NCI-H2081 (cell line): Measurements from ENCODE around the gene SPOCK1.
"Not testable (repeated sequence)": the region's sequence is repeated elsewhere in the genome, so short reads cannot be mapped to it uniquely, and the experiment has no call there.

Experiments
- DNase-seq, 2 experiments: peaks; one replicate each; lab custom pipeline; 2025; lab: John Stamatoyannopoulos, UW

SPOCK1 gene

GRCh38 chr5:137263371-137264005, 235.6 kb downstream of the SPOCK1 start:
- no peak for DNase-seq

- DNase-seq, result no peak
Observed at GRCh38 chr5:137262818-137263217, 236.3 kb downstream of the SPOCK1 start.

GRCh38 chr5:137260820-137261695, 238.1 kb downstream of the SPOCK1 start:
- DNase-seq, result no peak

- DNase-seq, result not testable (repeated sequence)
Observed at GRCh38 chr5:137259115-137259514, 240.0 kb downstream of the SPOCK1 start.

GRCh38 chr5:137254119-137255090, 244.7 kb downstream of the SPOCK1 start:
- DNase-seq, result no peak

- DNase-seq, result no peak
Observed at GRCh38 chr5:137252512-137252911, 246.6 kb downstream of the SPOCK1 start.

- DNase-seq, result no peak
Observed at GRCh38 chr5:137250421-137250820, 248.7 kb downstream of the SPOCK1 start.

GRCh38 chr5:137248527-137248926, 250.6 kb downstream of the SPOCK1 start:
- DNase-seq, result no peak

GRCh38 chr5:137245438-137245837, 253.7 kb downstream of the SPOCK1 start:
- DNase-seq, result no peak

- no peak for DNase-seq
Observed at GRCh38 chr5:137240285-137240684, 258.8 kb downstream of the SPOCK1 start.

GRCh38 chr5:137236849-137237507, 262.1 kb downstream of the SPOCK1 start:
- no peak for DNase-seq

- DNase-seq, result no peak
Observed at GRCh38 chr5:137236252-137236651, 262.9 kb downstream of the SPOCK1 start.

- DNase-seq, result no peak
Observed at GRCh38 chr5:137234973-137235943, 263.9 kb downstream of the SPOCK1 start.

GRCh38 chr5:137233726-137234125, 265.4 kb downstream of the SPOCK1 start:
- DNase-seq, result no peak

- DNase-seq, result not testable (repeated sequence)
Observed at GRCh38 chr5:137233304-137233703, 265.8 kb downstream of the SPOCK1 start.

GRCh38 chr5:137231540-137231939, 267.6 kb downstream of the SPOCK1 start:
- no peak for DNase-seq

GRCh38 chr5:137228816-137229215, 270.3 kb downstream of the SPOCK1 start:
- no peak for DNase-seq

GRCh38 chr5:137226081-137226480, 273.0 kb downstream of the SPOCK1 start:
- no peak for DNase-seq

- no peak for DNase-seq
Observed at GRCh38 chr5:137223324-137224295, 275.5 kb downstream of the SPOCK1 start.
